Islet precursor cell (in vitro differentiated cells): ENCODE measurements around the gene ZBTB42.

Experiments
- DNase-seq: peaks from one replicate; pipeline ENCODE4 v3.0.0-alpha.2; 2018

Gene ZBTB42

GRCh38 chr14:104800771-104801519, at the start of gene ZBTB42:
Gene ZBTB42 (plus strand): TSS chr14:104801101. CDS start chr14:104801198, 97 bp downstream.
- peak; percentile 76 for DNase-seq

GRCh38 chr14:104751539-104752422, 49.1 kb upstream of the ZBTB42 start:
- no peak for DNase-seq

- DNase-seq, result no peak
Measured at GRCh38 chr14:104752423-104752734, 48.5 kb upstream of the ZBTB42 start.

- DNase-seq, result peak; percentile 100
Measured at GRCh38 chr14:104752735-104753527, 48.0 kb upstream of the ZBTB42 start, which contains the start of gene SIVA1. Gene SIVA1 (plus strand): TSS chr14:104753147. CDS start chr14:104753202, 55 bp downstream.

GRCh38 chr14:104753528-104754212, 47.2 kb upstream of the ZBTB42 start:
- no peak for DNase-seq

- DNase-seq, result no peak
Measured at GRCh38 chr14:104754213-104754851, 46.6 kb upstream of the ZBTB42 start.

GRCh38 chr14:104755621-104756020, 45.3 kb upstream of the ZBTB42 start:
- no peak for DNase-seq

GRCh38 chr14:104756477-104757237, 44.2 kb upstream of the ZBTB42 start:
- no peak for DNase-seq

GRCh38 chr14:104757238-104757585, 43.7 kb upstream of the ZBTB42 start:
- no peak for DNase-seq

GRCh38 chr14:104757681-104758392, 43.1 kb upstream of the ZBTB42 start:
- no peak for DNase-seq

- DNase-seq, result no peak
Measured at GRCh38 chr14:104758981-104759969, 41.6 kb upstream of the ZBTB42 start.

- DNase-seq, result no peak
Measured at GRCh38 chr14:104765517-104765916, 35.4 kb upstream of the ZBTB42 start.

- DNase-seq, result no peak
Measured at GRCh38 chr14:104766256-104766862, 34.5 kb upstream of the ZBTB42 start.

- no peak for DNase-seq
Measured at GRCh38 chr14:104766863-104767633, 33.9 kb upstream of the ZBTB42 start.

GRCh38 chr14:104767634-104767918, 33.3 kb upstream of the ZBTB42 start:
- no peak for DNase-seq

- DNase-seq, result peak; percentile 98
Measured at GRCh38 chr14:104768437-104769323, 32.2 kb upstream of the ZBTB42 start.
